Testis (tissue), 3 donors: ENCODE results near the gene KLF1. TPM values are rescaled to one million over a fixed set of nuclear protein-coding genes. Genes with fewer than 3 reads are reported as not detected.

Experiments
- DNase-seq: peaks from one replicate; pipeline ENCODE4 v3.0.0-alpha.2; 2019
- H3K27ac ChIP-seq, 2 donors: fragments of 200-600 bp; sonication (generic); one replicate each; pipeline ENCODE4 v1.5.1; 2019
- H3K27me3 ChIP-seq: fragments of 200-600 bp; sonication (generic); one replicate; pipeline ENCODE4 v1.5.1; 2019
- H3K36me3 ChIP-seq: fragments of 200-600 bp; sonication (generic); one replicate; pipeline ENCODE4 v1.5.1; 2017; ENCODE audit warnings: low read depth; ENCODE audit errors: missing control alignments
- H3K4me1 ChIP-seq: fragments of 200-600 bp; sonication (generic); one replicate; pipeline ENCODE4 v1.5.1; 2019
- H3K4me3 ChIP-seq, 2 donors: fragments of 200-600 bp; sonication (generic); one replicate each; pipeline ENCODE4 v1.5.1; 2017 to 2019
- H3K9me3 ChIP-seq: fragments of 200-600 bp; sonication (generic); one replicate; pipeline ENCODE4 v1.5.1; 2017
- POLR2A ChIP-seq: fragments of 450-650 bp; IDR thresholded peaks from one replicate; pipeline ENCODE4 v1.6.1; 2017; ENCODE audit warnings: antibody characterized with exemption, mild to moderate bottlenecking, moderate library complexity
- WGBS, 2 donors: methylation state at CpG; one replicate each; pipeline ENCODE4 v1.1.5; 2018; 5-methylcytosine and 5-hydroxymethylcytosine counted together
- intact Hi-C: fragments of 100-400 bp; cut with DNase I; formaldehyde crosslinking; loops from one replicate; pipeline ENCODE4 v1.15.1; 2023; ENCODE audit warnings: low total_unique reads
- polyA plus RNA-seq: library from polyadenylated mRNA; stranded (reverse); fragments of 350-450 nt; fragmentation: Illumina TruSeq; extraction: RNeasy Lipid Tissue Mini Kit (QIAGEN cat#74804); gene quantifications from one replicate; pipeline ENCODE4 v1.2.3, GENCODE V29; 2014; ENCODE audit warnings: low read depth, low replicate concordance; ENCODE audit not compliant: insufficient read depth
- total RNA-seq, 2 donors: library from RNA; depleted of rRNA; stranded (reverse); fragments of >200 nt; gene quantifications; one replicate each; pipeline ENCODE4 v1.2.3, GENCODE V29; 2016
- TF ChIP-seq, protein P1 (sequence below), 3 experiments: fragments of 450-650 bp in 2 of 3; fragments of 200-600 bp in 1 of 3; sonication (generic) in 1 of 3; IDR thresholded peaks; one replicate each; pipeline ENCODE4 v1.5.1; 2016 to 2019; ENCODE audit warnings: antibody characterized with exemption in 3 of 3, mild to moderate bottlenecking in 2 of 3, moderate library complexity in 1 of 3

Gene KLF1
- total and polyA plus RNA-seq, 3 donors from 2014 or later, result 0.24 to 0.31 TPM; not detected in 1

DNA sequence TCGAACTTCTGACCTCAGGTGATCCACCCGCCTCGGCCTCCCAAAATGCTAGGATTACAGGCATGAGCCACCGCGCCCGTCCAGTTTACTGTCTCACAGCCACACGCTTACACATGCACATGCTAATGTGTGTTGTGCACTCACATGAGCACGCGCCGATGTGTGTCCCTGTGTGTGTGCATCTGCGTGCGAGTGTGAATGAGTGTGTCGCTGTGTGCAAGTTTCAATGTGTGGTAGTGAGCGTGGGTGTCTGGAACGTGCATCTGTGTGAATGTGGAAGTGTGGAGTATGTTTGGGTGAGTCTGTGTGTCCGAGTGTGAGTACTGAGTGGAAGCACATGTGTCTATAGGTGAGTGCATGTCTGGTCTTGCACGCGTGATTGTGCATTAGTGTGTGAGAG is 44.5 kb downstream of the KLF1 start:
- no peak for TF ChIP-seq POLR2A
- TF ChIP-seq, protein P1, sequence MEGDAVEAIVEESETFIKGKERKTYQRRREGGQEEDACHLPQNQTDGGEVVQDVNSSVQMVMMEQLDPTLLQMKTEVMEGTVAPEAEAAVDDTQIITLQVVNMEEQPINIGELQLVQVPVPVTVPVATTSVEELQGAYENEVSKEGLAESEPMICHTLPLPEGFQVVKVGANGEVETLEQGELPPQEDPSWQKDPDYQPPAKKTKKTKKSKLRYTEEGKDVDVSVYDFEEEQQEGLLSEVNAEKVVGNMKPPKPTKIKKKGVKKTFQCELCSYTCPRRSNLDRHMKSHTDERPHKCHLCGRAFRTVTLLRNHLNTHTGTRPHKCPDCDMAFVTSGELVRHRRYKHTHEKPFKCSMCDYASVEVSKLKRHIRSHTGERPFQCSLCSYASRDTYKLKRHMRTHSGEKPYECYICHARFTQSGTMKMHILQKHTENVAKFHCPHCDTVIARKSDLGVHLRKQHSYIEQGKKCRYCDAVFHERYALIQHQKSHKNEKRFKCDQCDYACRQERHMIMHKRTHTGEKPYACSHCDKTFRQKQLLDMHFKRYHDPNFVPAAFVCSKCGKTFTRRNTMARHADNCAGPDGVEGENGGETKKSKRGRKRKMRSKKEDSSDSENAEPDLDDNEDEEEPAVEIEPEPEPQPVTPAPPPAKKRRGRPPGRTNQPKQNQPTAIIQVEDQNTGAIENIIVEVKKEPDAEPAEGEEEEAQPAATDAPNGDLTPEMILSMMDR (IDR thresholded peaks at IDR 0.05), result no peak
- Histone ChIP-seq H3K27ac (no peak overlapping the region), H3K4me1 (peaks cover 3% of the 10 kb centered on the region), H3K4me3 (no peak overlapping the region), H3K36me3 (no peaks in the 10 kb centered on the region), H3K9me3 (no peaks in the 10 kb centered on the region), H3K27me3 (no peaks in the 10 kb centered on the region)
- WGBS, 2 donors, result 79 to 86% methylated on average over 15 to 18 of the region's 18 CpGs
- no peak for DNase-seq
- intact Hi-C loops, result loop anchor here (10.0 kb wide), 1 partner anchor 68 kb away; the partner anchor contains the start of gene HOOK2

DNA sequence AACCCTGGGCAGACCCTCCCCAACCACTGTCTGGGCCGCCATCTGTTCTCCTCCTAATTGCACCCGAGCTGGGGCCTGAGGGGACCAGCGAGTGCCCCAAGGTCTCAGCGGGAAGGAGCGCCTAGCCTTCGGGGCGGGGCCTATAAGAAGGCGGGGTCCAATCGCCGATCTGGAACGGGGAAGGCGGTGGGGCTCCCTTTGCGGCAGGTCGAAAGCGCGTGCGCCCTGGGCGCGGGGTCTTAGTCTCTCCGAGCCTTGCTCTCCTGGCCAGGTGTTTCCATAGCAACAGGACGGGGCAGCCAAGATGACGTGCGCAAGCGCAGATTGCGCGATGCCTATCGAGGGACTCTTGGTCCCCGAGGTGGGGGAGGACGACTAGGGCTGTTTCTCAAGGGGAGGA is 45.9 kb downstream of the KLF1 start:
- Histone ChIP-seq H3K27ac (no peak overlapping the region), H3K4me3 (peak overlapping the region; percentile 15 to 40), H3K9me3 (no peaks in the 10 kb centered on the region), H3K4me1 (no peaks in the 10 kb centered on the region), H3K27me3 (no peaks in the 10 kb centered on the region), H3K36me3 (no peaks in the 10 kb centered on the region)
- peak; percentile 70 for DNase-seq
- 0 to 1% methylated on average over 17 to 29 of the region's 29 CpGs for WGBS, 2 donors
- intact Hi-C loops, result loop anchor here (10.0 kb wide), 1 partner anchor 66 kb away; the partner anchor contains the start of gene HOOK2
- TF ChIP-seq, protein P1 (IDR thresholded peaks at IDR 0.05), result no peak
- TF ChIP-seq POLR2A, result no peak

DNA sequence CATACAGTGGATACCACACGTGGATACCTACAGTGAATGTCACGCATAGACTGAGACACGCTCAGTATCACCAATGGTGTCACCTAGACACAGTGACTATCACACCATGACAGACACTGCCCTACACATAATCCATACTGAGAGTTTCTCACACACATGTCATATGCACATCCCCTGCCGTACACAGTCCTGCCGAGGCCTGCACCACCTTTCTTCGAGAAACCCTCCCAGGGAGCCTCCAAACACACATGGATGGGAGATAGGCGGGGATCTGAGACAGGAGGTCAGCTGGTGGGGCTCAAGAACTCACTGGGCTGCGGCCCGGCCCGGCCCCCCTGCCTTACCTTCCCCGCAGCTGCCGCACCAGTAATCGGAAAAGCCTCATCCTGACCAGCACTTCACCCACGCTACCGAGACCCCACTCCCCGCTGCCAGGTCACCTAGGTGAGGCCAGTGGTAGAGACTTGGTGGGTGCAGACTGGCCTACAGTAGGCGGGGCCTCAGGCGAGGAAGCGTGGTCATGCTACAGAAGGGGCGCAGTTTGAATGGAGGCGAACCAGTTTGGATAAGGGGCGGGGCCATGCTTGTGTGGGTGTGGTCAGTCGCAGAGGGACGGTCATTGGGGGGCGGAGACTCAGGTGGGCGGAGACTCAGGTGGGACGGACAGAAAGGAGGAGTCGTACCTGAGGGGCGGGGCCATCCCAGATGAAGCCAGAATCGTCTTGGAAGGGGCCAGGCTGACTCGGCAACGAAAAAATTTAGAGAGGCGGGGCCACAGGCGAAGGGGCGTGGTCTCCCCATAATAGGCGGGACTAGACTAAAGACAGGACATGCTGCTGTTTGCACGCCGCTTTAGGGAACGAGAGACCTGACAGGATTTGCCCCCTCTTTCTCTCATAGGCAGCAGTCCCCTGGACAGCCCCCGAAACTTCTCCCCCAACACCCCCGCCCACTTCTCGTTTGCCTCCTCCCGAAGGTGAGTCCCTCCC is 46.6 kb downstream of the KLF1 start:
- H3K4me3 ChIP-seq, result peak overlapping the region; percentile 15 to 40
- no peaks in the 10 kb centered on the region for H3K27me3 ChIP-seq
- peak; percentile 82 for DNase-seq
- H3K27ac ChIP-seq, result no peak overlapping the region
- intact Hi-C loops, result loop anchor here (10.0 kb wide), 1 partner anchor 66 kb away; the partner anchor contains the start of gene HOOK2
- no peaks in the 10 kb centered on the region for H3K36me3 ChIP-seq
- no peak for TF ChIP-seq POLR2A
- TF ChIP-seq, protein P1 (IDR thresholded peaks at IDR 0.05), result no peak
- WGBS, 2 donors, result 15 to 23% methylated on average over 42 to 43 of the region's 43 CpGs
- no peaks in the 10 kb centered on the region for H3K9me3 ChIP-seq
- no peaks in the 10 kb centered on the region for H3K4me1 ChIP-seq

DNA sequence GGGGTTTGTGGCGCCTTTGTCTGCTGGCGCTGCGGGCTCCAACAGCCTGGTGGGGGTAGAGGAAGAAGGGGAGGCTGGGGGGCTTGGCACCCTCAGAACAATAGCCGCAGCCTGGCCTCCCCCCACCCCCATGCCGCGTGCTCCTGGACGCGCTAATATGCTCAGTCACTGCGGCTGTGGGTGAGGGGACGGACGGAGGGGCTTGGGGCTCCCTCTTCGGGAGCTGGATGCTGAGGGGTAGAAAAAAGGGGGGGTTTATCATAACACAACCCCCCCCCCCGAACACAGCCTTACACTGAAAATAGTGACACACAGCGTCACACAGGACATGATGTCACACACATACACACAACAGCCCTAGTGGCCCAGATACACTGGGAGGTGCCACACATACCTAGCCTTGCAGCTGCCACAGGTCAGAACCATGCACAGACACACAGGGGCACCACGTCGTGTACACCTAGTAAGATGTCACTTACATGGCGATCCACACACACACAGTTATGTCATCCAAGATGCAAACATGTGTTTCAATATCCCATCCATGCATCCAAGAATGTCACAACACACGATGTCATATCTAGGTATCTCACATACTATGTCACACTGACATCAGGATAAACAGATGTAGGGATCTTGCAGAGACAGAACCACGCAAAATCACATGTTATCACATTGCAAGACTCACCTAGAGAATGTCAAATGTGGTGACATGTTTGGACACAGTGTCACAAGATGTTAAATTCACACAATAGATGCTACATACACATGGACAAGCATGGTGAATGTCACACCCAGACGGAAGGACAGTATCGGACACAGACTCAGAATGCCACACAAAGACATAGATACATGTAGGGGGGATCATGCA is 47.9 kb downstream of the KLF1 start:
- intact Hi-C loops, result no loop called here
- Histone ChIP-seq H3K4me3 (peak overlapping the region in 1 of 2 donors; percentile 26), H3K9me3 (no peaks in the 10 kb centered on the region), H3K27ac (no peak overlapping the region), H3K27me3 (peaks cover 2% of the 10 kb centered on the region), H3K36me3 (no peaks in the 10 kb centered on the region), H3K4me1 (peaks cover 1% of the 10 kb centered on the region)
- no peak for DNase-seq
- 13 to 20% methylated on average over 21 of the region's 21 CpGs for WGBS, 2 donors
- TF ChIP-seq, protein P1 (IDR thresholded peaks at IDR 0.05), result no peak
- no peak for TF ChIP-seq POLR2A
